H1 (cell line): ENCODE data around the gene CFB. TPM values are rescaled to one million over a fixed set of nuclear protein-coding genes. Genes with fewer than 3 reads are reported as not detected.

ENCODE experiments used
- CTCF ChIA-PET: fragments of 300-600 bp; sonication (Branson Sonifier 250); formaldehyde crosslinking; loops from one replicate; lab custom pipeline; 2021; ENCODE audit not compliant: partially characterized antibody; lab: Charles Lee
- POLR2A ChIA-PET: fragments of 300-600 bp; sonication (Branson Sonifier 250); formaldehyde crosslinking; loops from one replicate; lab custom pipeline; 2021; ENCODE audit warnings: inconsistent platforms; ENCODE audit not compliant: partially characterized antibody; lab: Charles Lee
- DNase-seq, 2 experiments: peaks; one replicate each; pipeline versions ENCODE4 v3.0.0 to v3.0.0-alpha.2; 2010 to 2022; ENCODE audit warnings: low spot score in 2 of 2, low read depth in 1 of 2, mixed read lengths in 1 of 2
- FAIRE-seq: peaks from 2 replicates; lab custom pipeline; 2011; peaks lifted over from hg19 to GRCh38; lab: Jason Lieb, UNC
- H2AFZ ChIP-seq: 2 replicates; pipeline ENCODE4 v1.8.1; 2012; ENCODE audit warnings: low read length, inconsistent platforms
- H2AK5ac ChIP-seq: 2 replicates; pipeline ENCODE4 v1.6.1; 2013; ENCODE audit warnings: low read depth, low read length
- H2BK120ac ChIP-seq: replicated peaks from 2 replicates; pipeline ENCODE3; 2013; ENCODE audit warnings: low read depth, low read length, inconsistent platforms
- H2BK12ac ChIP-seq: 2 replicates; pipeline ENCODE4 v1.6.1; 2013; ENCODE audit warnings: low read depth, low read length
- H2BK15ac ChIP-seq: 2 replicates; pipeline ENCODE4 v1.6.1; 2013; ENCODE audit warnings: low read length
- H2BK20ac ChIP-seq: 2 replicates; pipeline ENCODE4 v1.6.1; 2013; ENCODE audit warnings: low read length
- H2BK5ac ChIP-seq: 2 replicates; pipeline ENCODE4 v1.6.1; 2013; ENCODE audit warnings: low read depth, low read length
- H3K14ac ChIP-seq: 2 replicates; pipeline ENCODE4 v1.6.1; 2013; ENCODE audit warnings: inconsistent platforms; ENCODE audit not compliant: insufficient read length
- H3K18ac ChIP-seq: 2 replicates; pipeline ENCODE4 v1.6.1; 2013; ENCODE audit warnings: low read length; ENCODE audit errors: extremely low read depth
- H3K23ac ChIP-seq: 2 replicates; pipeline ENCODE4 v1.6.1; 2013; ENCODE audit warnings: inconsistent platforms; ENCODE audit not compliant: insufficient read length
- H3K23me2 ChIP-seq: 2 replicates; pipeline ENCODE4 v1.6.1; 2013; ENCODE audit warnings: low read depth, low read length
- H3K27ac ChIP-seq: 2 replicates; pipeline ENCODE4 v1.6.1; 2011; ENCODE audit warnings: low read depth, low read length, inconsistent platforms
- H3K27me3 ChIP-seq, 4 experiments: replicated peaks in 1 of 4; 1 replicate in 1 of 4; 2 replicates in 3 of 4; pipeline versions ENCODE4 v1.6.1 to v1.8.1; 2011 to 2013; ENCODE audit warnings: low read length in 3 of 4, mild to moderate bottlenecking in 3 of 4, inconsistent platforms in 2 of 4, mixed read lengths in 2 of 4, moderate library complexity in 1 of 4; ENCODE audit not compliant: control insufficient read depth in 3 of 4, insufficient read depth in 3 of 4; ENCODE audit errors: extremely low read depth in 1 of 4
- H3K36me3 ChIP-seq, 4 experiments: 2 replicates each; pipeline versions ENCODE4 v1.6.1 to v1.8.1; 2011 to 2013; ENCODE audit warnings: mild to moderate bottlenecking in 4 of 4, low read length in 3 of 4, moderate library complexity in 2 of 4, control low read depth in 1 of 4, inconsistent platforms in 1 of 4; ENCODE audit not compliant: insufficient read depth in 4 of 4, control insufficient read depth in 2 of 4
- H3K4ac ChIP-seq: replicated peaks from 2 replicates; pipeline ENCODE3; 2013; ENCODE audit warnings: low read length, low read depth, mixed read lengths, inconsistent platforms; ENCODE audit not compliant: insufficient read length
- H3K4me1 ChIP-seq, 4 experiments: replicated peaks in 1 of 4; 1 replicate in 1 of 4; 2 replicates in 3 of 4; pipeline versions ENCODE4 v1.6.1 to v1.8.1; 2011 to 2013; ENCODE audit warnings: low read length in 3 of 4, inconsistent platforms in 2 of 4, mixed read lengths in 1 of 4; ENCODE audit not compliant: insufficient read depth in 4 of 4, control insufficient read depth in 3 of 4
- H3K4me2 ChIP-seq, 2 experiments: 2 replicates each; pipeline versions ENCODE4 v1.6.1 to v1.8.1; 2011 to 2013; ENCODE audit warnings: low read depth in 2 of 2, low read length in 2 of 2, control low read depth in 1 of 2, inconsistent platforms in 1 of 2, mild to moderate bottlenecking in 1 of 2; ENCODE audit not compliant: insufficient read depth in 1 of 2
- H3K4me3 ChIP-seq, 4 experiments: fragments of 200-600, 300-600 bp in 1 of 4; sonication (generic), shearing (Covaris generic), sonication (Bioruptor Twin) in 1 of 4; 2 replicates each; pipeline versions ENCODE4 v1.5.1 to v1.8.1; 2011 to 2016; ENCODE audit warnings: low read length in 4 of 4, low read depth in 3 of 4, control low read depth in 2 of 4, inconsistent platforms in 2 of 4, mild to moderate bottlenecking in 2 of 4, mixed read lengths in 1 of 4, moderate library complexity in 1 of 4; ENCODE audit not compliant: insufficient read depth in 2 of 4; ENCODE audit errors: extremely low read depth in 1 of 4
- H3K56ac ChIP-seq: replicated peaks from 2 replicates; pipeline ENCODE3; 2013; ENCODE audit warnings: low read depth, mild to moderate bottlenecking, mixed read lengths, low read length, inconsistent platforms; ENCODE audit not compliant: insufficient read length
- H3K79me1 ChIP-seq: 2 replicates; pipeline ENCODE4 v1.6.1; 2013; ENCODE audit warnings: low read depth, low read length, control low read depth
- H3K79me2 ChIP-seq, 2 experiments: 2 replicates each; pipeline versions ENCODE4 v1.6.1 to v1.8.1; 2012 to 2013; ENCODE audit warnings: low read length in 2 of 2, mild to moderate bottlenecking in 2 of 2, inconsistent platforms in 1 of 2; ENCODE audit not compliant: insufficient read depth in 2 of 2, control insufficient read depth in 1 of 2
- H3K9ac ChIP-seq, 4 experiments: replicated peaks in 1 of 4; 1 replicate in 1 of 4; 2 replicates in 3 of 4; pipeline versions ENCODE4 v1.6.1 to v1.8.1; 2011 to 2013; ENCODE audit warnings: low read depth in 3 of 4, low read length in 3 of 4, control low read depth in 2 of 4, mild to moderate bottlenecking in 2 of 4, moderate library complexity in 2 of 4, inconsistent platforms in 1 of 4; ENCODE audit errors: extremely low read depth in 1 of 4
- H3K9me3 ChIP-seq, 2 experiments: 2 replicates each; pipeline versions ENCODE4 v1.6.1 to v1.8.1; 2012 to 2013; ENCODE audit warnings: mild to moderate bottlenecking in 2 of 2, moderate library complexity in 2 of 2, control low read depth in 1 of 2, inconsistent platforms in 1 of 2, low read depth in 1 of 2, low read length in 1 of 2, mixed read lengths in 1 of 2; ENCODE audit not compliant: insufficient read depth in 2 of 2
- H4K20me1 ChIP-seq, 2 experiments: replicated peaks in 1 of 2; 2 replicates each; pipeline versions ENCODE3 to v1.8.1; 2011 to 2013; ENCODE audit warnings: inconsistent platforms in 2 of 2, low read length in 2 of 2, mild to moderate bottlenecking in 1 of 2; ENCODE audit not compliant: insufficient read depth in 2 of 2, control insufficient read depth in 1 of 2
- H4K5ac ChIP-seq: 2 replicates; pipeline ENCODE4 v1.6.1; 2013; ENCODE audit warnings: low read length, low read depth, mixed read lengths, inconsistent platforms; ENCODE audit not compliant: insufficient read length
- H4K8ac ChIP-seq: 2 replicates; pipeline ENCODE4 v1.8.0; 2013; ENCODE audit warnings: mild to moderate bottlenecking, moderate library complexity, low read length, inconsistent platforms; ENCODE audit not compliant: insufficient read depth; ENCODE audit errors: extremely low read depth
- H4K91ac ChIP-seq: replicated peaks from 2 replicates; pipeline ENCODE3; 2013; ENCODE audit warnings: low read length, mixed read lengths, inconsistent platforms; ENCODE audit not compliant: insufficient read length
- NRF1 ChIP-seq: IDR thresholded peaks from 2 replicates; pipeline ENCODE4 v1.6.1; 2011; ENCODE audit warnings: mild to moderate bottlenecking, low read depth, low read length, improper control_type of control experiment
- POLR2A ChIP-seq, 2 experiments: IDR thresholded peaks; 1 replicate in 1 of 2; 2 replicates in 1 of 2; pipeline ENCODE4 v1.6.1; 2011; ENCODE audit warnings: low read depth in 2 of 2, low read length in 2 of 2, mild to moderate bottlenecking in 2 of 2; ENCODE audit errors: control extremely low read depth in 1 of 2
- WGBS, 2 experiments: shearing (Covaris generic) in 1 of 2; methylation state at CpG; one replicate each; pipeline versions ENCODE4 v1.1.6 to v1.1.7; 2013 to 2015; ENCODE audit warnings: low lambda C conversion rate in 2 of 2, mixed read lengths in 2 of 2, inconsistent platforms in 1 of 2, low coverage in 1 of 2, missing lambda C conversion rate in 1 of 2; ENCODE audit not compliant: insufficient replicate concordance in 2 of 2, insufficient coverage in 1 of 2, insufficient read length in 1 of 2; ENCODE audit errors: extremely low coverage in 1 of 2, missing lambda C conversion rate in 1 of 2; 5-methylcytosine and 5-hydroxymethylcytosine counted together
- polyA plus RNA-seq, 7 experiments: library from polyadenylated mRNA; depleted of rRNA in 3 of 7; stranded (reverse) in 5 of 7; unstranded in 2 of 7; fragments of >200 nt in 5 of 7; fragments of 200-250 nt in 2 of 7; gene quantifications; 1 replicate in 5 of 7; 2 replicates in 1 of 7; 4 replicates in 1 of 7; pipeline versions ENCODE4 v1.2.1 to v1.2.3, GENCODE V29; 2011 to 2013; ENCODE audit warnings: missing spikeins in 2 of 7, mixed read lengths in 2 of 7
- total RNA-seq: library from RNA; stranded (reverse); fragmentation: NEBNext Ultra II Directional; extraction: Animal tissue kit (Norgen Biotek cat#: 25700); gene quantifications from 2 replicates; pipeline ENCODE4 v1.2.1, GENCODE V29; 2021

The CFB gene
- total and polyA plus RNA-seq, 2 of the 8 experiments (the other 6 are each of a cell fraction or from before 2014, with no cell fraction given), result 0.09 TPM; not detected in 1

DNA sequence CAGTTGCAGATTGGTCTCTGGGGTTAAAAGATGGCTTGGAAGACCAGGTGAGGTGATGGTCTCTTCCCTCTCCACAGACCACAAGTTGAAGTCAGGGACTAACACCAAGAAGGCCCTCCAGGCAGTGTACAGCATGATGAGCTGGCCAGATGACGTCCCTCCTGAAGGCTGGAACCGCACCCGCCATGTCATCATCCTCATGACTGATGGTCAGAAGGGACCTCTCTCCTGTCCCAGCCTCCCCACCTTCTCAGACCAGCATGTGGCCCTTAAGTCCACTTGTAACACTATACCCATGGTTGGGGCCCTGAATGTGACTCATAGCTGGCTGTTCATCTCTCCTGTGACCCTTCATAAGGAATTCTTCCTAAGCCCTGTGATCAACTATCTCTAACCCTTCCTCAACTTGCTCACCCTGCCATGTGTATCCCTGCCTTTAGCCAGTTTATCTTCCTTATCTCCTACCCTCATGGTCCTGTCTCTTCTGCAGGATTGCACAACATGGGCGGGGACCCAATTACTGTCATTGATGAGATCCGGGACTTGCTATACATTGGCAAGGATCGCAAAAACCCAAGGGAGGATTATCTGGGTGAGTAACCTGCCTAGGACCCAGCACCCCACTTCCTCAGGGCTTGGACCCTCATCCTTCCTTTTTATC lies 3.0 kb downstream of the CFB start:
- H3K4me3 ChIP-seq, result no peak overlapping the region
- H2AK5ac ChIP-seq, result no peak overlapping the region
- peaks cover 14 to 26% (median 24%) of the 10 kb centered on the region in 4 experiments; a peak in 7 of 8 replicates for H3K36me3 ChIP-seq
- no peak overlapping the region for H3K4ac ChIP-seq
- H2BK12ac ChIP-seq, result no peak overlapping the region
- H3K79me2 ChIP-seq, result no peaks in the 10 kb centered on the region
- no peak overlapping the region for H4K8ac ChIP-seq
- no peak overlapping the region for H3K18ac ChIP-seq
- no peaks in the 10 kb centered on the region for H4K20me1 ChIP-seq
- H2AFZ ChIP-seq, result no peak overlapping the region
- POLR2A ChIA-PET, result interaction anchor here (0.8 to 16.4 kb wide), 8 partner anchors 8 to 150 kb away, joined by 3 to 279 read pairs (median 6); partner anchors contain the start of genes DXO, NELFE and SKIC2
- FAIRE-seq (no peak), DNase-seq (no peak)
- no peak overlapping the region for H4K91ac ChIP-seq
- no peak overlapping the region for H3K27ac ChIP-seq
- H3K79me1 ChIP-seq, result no peaks in the 10 kb centered on the region
- no peaks in the 10 kb centered on the region for H3K9me3 ChIP-seq
- H3K23ac ChIP-seq, result no peak overlapping the region
- H2BK20ac ChIP-seq, result no peak overlapping the region
- H3K4me2 ChIP-seq, result no peak overlapping the region
- H3K23me2 ChIP-seq, result no peaks in the 10 kb centered on the region
- CTCF ChIA-PET, result interaction anchor here (0.6 to 4.3 kb wide), 3 partner anchors 25 to 697 kb away, joined by 3 to 43 read pairs (median 3); no protein-coding TSS in a partner anchor
- no peak overlapping the region for H3K14ac ChIP-seq
- no peak overlapping the region for H3K56ac ChIP-seq
- no peak overlapping the region for H2BK5ac ChIP-seq
- H3K9ac ChIP-seq, result peak overlapping the region in 1 of 4 experiments; percentile 3; a peak in 2 of 7 replicates
- no peak overlapping the region for H2BK120ac ChIP-seq
- peaks cover 0 to 2% (median 0%) of the 10 kb centered on the region in 4 experiments; a peak in 1 of 7 replicates for H3K4me1 ChIP-seq
- 95% methylated on average over 6 of the region's 6 CpGs; no CpG with 5 or more reads in 1 of the 2 experiments for WGBS, 2 experiments
- H3K27me3 ChIP-seq, result peaks cover 0 to 5% (median 2%) of the 10 kb centered on the region in 4 experiments; a peak in 3 of 7 replicates
- TF ChIP-seq NRF1 (no peak), POLR2A (IDR thresholded peaks at IDR 0.05; ENCODE audit: control extremely low read depth in 1 of 2, low read depth in 2 of 2, low read length in 2 of 2) (peak in 1 of 2 experiments; percentile 51; a peak in 1 of 3 replicates)
- TF ChIP-seq, all 59 proteins: peak for 1
- H2BK15ac ChIP-seq, result no peak overlapping the region
- no peak overlapping the region for H4K5ac ChIP-seq
